ENCODE data around the gene CAPS.

- TF ChIP-seq, protein P1, sequence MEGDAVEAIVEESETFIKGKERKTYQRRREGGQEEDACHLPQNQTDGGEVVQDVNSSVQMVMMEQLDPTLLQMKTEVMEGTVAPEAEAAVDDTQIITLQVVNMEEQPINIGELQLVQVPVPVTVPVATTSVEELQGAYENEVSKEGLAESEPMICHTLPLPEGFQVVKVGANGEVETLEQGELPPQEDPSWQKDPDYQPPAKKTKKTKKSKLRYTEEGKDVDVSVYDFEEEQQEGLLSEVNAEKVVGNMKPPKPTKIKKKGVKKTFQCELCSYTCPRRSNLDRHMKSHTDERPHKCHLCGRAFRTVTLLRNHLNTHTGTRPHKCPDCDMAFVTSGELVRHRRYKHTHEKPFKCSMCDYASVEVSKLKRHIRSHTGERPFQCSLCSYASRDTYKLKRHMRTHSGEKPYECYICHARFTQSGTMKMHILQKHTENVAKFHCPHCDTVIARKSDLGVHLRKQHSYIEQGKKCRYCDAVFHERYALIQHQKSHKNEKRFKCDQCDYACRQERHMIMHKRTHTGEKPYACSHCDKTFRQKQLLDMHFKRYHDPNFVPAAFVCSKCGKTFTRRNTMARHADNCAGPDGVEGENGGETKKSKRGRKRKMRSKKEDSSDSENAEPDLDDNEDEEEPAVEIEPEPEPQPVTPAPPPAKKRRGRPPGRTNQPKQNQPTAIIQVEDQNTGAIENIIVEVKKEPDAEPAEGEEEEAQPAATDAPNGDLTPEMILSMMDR (IDR thresholded peaks at IDR 0.05 in 4 of 5, conservative IDR thresholded peaks at IDR 0.05 in 1 of 5) = no peak
- TF ChIP-seq POLR2A (IDR thresholded peaks at IDR 0.05) = no peak
Measured at GRCh38 chr19:5940260-5941208, 26.5 kb downstream of the CAPS start.
